Breast epithelium (tissue), 4 donors: ENCODE data around the gene DCLK1. TPM values are rescaled to one million over a fixed set of nuclear protein-coding genes. Genes with fewer than 3 reads are reported as not detected.
A peak's percentile ranks its signal among the peaks of the same experiment; 100 is the strongest.

Experiments
- DNase-seq, 2 donors: peaks; one replicate each; pipeline ENCODE4 v3.0.0-alpha.2; 2019; ENCODE audit warnings: low spot score in 2 of 2
- H3K27ac ChIP-seq, 2 donors: fragments of 200-600 bp; sonication (generic) in 1 of 2; one replicate each; pipeline ENCODE4 v1.5.1; 2016 to 2019; ENCODE audit warnings: mild to moderate bottlenecking in 1 of 2
- H3K27me3 ChIP-seq, 2 donors: fragments of 200-600 bp; sonication (generic) in 1 of 2; one replicate each; pipeline versions ENCODE4 v1.5.1 to v1.6.0; 2017 to 2019; ENCODE audit warnings: control low read depth in 1 of 2, mild to moderate bottlenecking in 1 of 2
- H3K36me3 ChIP-seq: fragments of 200-600 bp; one replicate; pipeline ENCODE4 v1.5.1; 2019
- H3K4me1 ChIP-seq, 2 donors: fragments of 200-600 bp; sonication (generic); one replicate each; pipeline ENCODE4 v1.5.1; 2016 to 2019; ENCODE audit warnings: control low read depth in 1 of 2
- H3K4me3 ChIP-seq, 3 donors: fragments of 200-600 bp; sonication (generic); 1 replicate in 2 of 3; 2 replicates in 1 of 3; pipeline ENCODE4 v1.5.1; 2016 to 2019; ENCODE audit warnings: mild to moderate bottlenecking in 3 of 3, moderate library complexity in 2 of 3
- H3K9me3 ChIP-seq, 2 donors: fragments of 200-600 bp; sonication (generic) in 1 of 2; one replicate each; pipeline ENCODE4 v1.5.1; 2016 to 2019; ENCODE audit warnings: control low read depth in 1 of 2
- CTCF ChIP-seq, 3 donors: fragments of 450-650 bp; IDR thresholded peaks; one replicate each; pipeline ENCODE4 v1.5.1; 2016 to 2017; ENCODE audit warnings: antibody characterized with exemption in 3 of 3, mild to moderate bottlenecking in 3 of 3, moderate library complexity in 3 of 3
- POLR2A ChIP-seq: fragments of 450-650 bp; IDR thresholded peaks from one replicate; pipeline ENCODE4 v1.6.1; 2016; ENCODE audit warnings: antibody characterized with exemption, mild to moderate bottlenecking, moderate library complexity
- POLR2AphosphoS5 ChIP-seq, 3 donors: sonication (generic); formaldehyde crosslinking; IDR thresholded peaks; one replicate each; pipeline ENCODE4 v1.6.1; 2017; ENCODE audit warnings: antibody characterized with exemption in 3 of 3
- intact Hi-C: fragments of 100-400 bp; cut with DNase I; formaldehyde crosslinking; loops from one replicate; pipeline ENCODE4 v1.15.1; 2023; ENCODE audit warnings: low total_unique reads
- total RNA-seq, 3 donors: library from RNA; depleted of rRNA; stranded (reverse); fragments of >200 nt; gene quantifications; one replicate each; pipeline ENCODE4 v1.1.0, GENCODE V29; 2016

The DCLK1 gene
- total RNA-seq, 3 donors from 2014 or later = 21.2 to 158 (median 28.2) TPM

- H3K4me3 ChIP-seq = no peak overlapping the region
- H3K4me1 ChIP-seq = no peaks in the 10 kb centered on the region
- DNase-seq = no peak
- no peaks in the 10 kb centered on the region for H3K9me3 ChIP-seq
- no peaks in the 10 kb centered on the region for H3K36me3 ChIP-seq
- TF ChIP-seq CTCF (IDR thresholded peaks at IDR 0.05) (no peak), POLR2AphosphoS5 (IDR thresholded peaks at IDR 0.05) (no peak), POLR2A (no peak)
- no peaks in the 10 kb centered on the region for H3K27me3 ChIP-seq
- peak overlapping the region in 1 of 2 donors; percentile 59 for H3K27ac ChIP-seq
- intact Hi-C loops = no loop called here
Observed at GRCh38 chr13:35791184-35791851, 339.9 kb downstream of the DCLK1 start.

DNA sequence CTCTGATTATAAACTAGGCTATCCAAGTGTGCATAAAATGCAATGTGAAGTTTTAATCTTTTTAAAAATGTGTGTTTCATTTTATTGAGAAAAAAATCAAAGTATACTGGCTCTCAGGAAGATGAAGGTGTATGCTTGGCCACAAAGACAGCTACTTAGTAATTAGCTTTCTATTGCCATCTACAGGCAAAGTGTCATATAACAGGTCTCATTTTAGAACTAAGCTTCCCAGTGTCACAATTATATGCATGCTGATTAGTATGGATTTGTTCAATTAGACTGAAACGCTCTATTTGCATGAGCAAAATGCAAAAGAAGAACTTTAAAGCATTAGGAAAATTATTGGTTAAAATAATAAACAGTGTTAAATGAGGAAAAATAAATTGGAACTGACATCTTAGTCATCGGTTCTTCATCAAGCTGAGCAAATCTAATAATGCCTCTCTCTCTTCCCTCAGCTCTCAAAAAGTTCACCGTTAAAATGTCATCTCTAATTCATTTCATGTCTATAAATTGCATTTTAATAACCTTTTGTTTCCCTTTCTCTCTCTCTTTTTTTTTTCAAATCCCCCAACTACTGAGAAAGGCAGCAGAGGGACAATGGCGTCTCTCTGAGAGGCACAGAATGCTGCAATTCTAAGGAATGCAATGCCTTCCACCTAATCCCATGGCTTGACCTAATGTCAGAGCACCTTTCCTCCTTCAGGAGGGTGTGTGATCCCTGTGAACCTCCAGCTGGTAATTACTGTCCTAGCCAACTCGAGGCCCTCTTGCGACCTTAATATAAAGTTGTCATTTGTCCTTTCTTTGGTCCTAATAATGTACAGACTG is 341.6 kb downstream of the DCLK1 start:
- H3K4me1 ChIP-seq = no peaks in the 10 kb centered on the region

DNA sequence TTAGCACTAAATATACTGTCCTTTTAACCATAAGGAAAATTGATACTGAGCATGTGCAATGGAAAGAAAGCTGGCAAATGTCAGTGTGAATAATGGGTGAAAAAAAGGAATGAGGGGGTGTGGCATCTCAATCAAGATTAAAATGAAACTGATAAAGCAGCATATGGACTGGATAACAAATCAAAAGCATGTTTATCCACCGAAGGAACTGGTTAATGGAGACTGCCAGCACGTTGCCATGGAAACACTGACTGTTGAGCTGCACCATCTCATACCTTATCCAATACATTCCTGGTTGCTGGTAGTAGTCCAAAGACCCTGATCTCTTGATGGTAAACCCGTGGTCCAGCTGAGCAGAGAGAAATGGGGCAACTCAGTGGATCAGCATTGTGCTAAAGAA is 343.2 kb downstream of the DCLK1 start:
- TF ChIP-seq CTCF (IDR thresholded peaks at IDR 0.05) (no peak), POLR2A (no peak), POLR2AphosphoS5 (IDR thresholded peaks at IDR 0.05) (no peak)
- Histone ChIP-seq H3K36me3 (no peaks in the 10 kb centered on the region), H3K27me3 (no peaks in the 10 kb centered on the region), H3K4me3 (no peak overlapping the region), H3K4me1 (no peaks in the 10 kb centered on the region), H3K9me3 (no peaks in the 10 kb centered on the region), H3K27ac (no peak overlapping the region)
- no peak for DNase-seq
- intact Hi-C loops = no loop called here

More for the DNA sequence above, 341.6 kb downstream of the DCLK1 start:
- no peaks in the 10 kb centered on the region for H3K9me3 ChIP-seq
- intact Hi-C loops = no loop called here
- H3K27me3 ChIP-seq = no peaks in the 10 kb centered on the region
- no peak for DNase-seq
- no peak overlapping the region for H3K27ac ChIP-seq
- H3K36me3 ChIP-seq = no peaks in the 10 kb centered on the region
- TF ChIP-seq CTCF (IDR thresholded peaks at IDR 0.05) (peak in 2 of 3 donors; percentile 17 to 48), POLR2A (no peak), POLR2AphosphoS5 (IDR thresholded peaks at IDR 0.05) (no peak)
- no peak overlapping the region for H3K4me3 ChIP-seq

- Histone ChIP-seq H3K36me3 (no peaks in the 10 kb centered on the region), H3K9me3 (no peaks in the 10 kb centered on the region), H3K27ac (no peak overlapping the region), H3K27me3 (no peaks in the 10 kb centered on the region), H3K4me3 (no peak overlapping the region), H3K4me1 (no peaks in the 10 kb centered on the region)
- no peak for DNase-seq
- no peak for TF ChIP-seq POLR2A
- TF ChIP-seq CTCF (IDR thresholded peaks at IDR 0.05) = no peak
- no peak for TF ChIP-seq POLR2AphosphoS5 (IDR thresholded peaks at IDR 0.05)
- intact Hi-C loops = no loop called here
Observed at GRCh38 chr13:35785576-35786303, 345.4 kb downstream of the DCLK1 start.
